ENCODE data around the gene SGPL1.

GRCh38 chr10:70898687-70899086, 82.9 kb downstream of the SGPL1 start:
- TF ChIP-seq CTCF (conservative IDR thresholded peaks at IDR 0.05; ENCODE audit: low read depth in 2 of 2) (no peak), REST (IDR thresholded peaks at IDR 0.05; ENCODE audit: unreplicated experiment) (no peak), POLR2AphosphoS5 (IDR thresholded peaks at IDR 0.05; ENCODE audit: low read depth) (no peak), EZH2phosphoT487 (IDR thresholded peaks at IDR 0.05; ENCODE audit: unreplicated experiment) (no peak), EZH2 (IDR thresholded peaks at IDR 0.05; ENCODE audit: low read depth, unreplicated experiment) (no peak), ZNF462 (CRISPR knock-in tag; IDR thresholded peaks at IDR 0.05) (no peak), JUNB (IDR thresholded peaks at IDR 0.05; ENCODE audit: unreplicated experiment) (no peak)

Data from GM23338 (cell line).